ENCODE data around the gene RASGRP3. TPM values are rescaled to one million over a fixed set of nuclear protein-coding genes. Genes with fewer than 3 reads are reported as not detected.

Gene RASGRP3
- total and polyA plus RNA-seq, 2 of the 13 experiments (the other 11 are each of a cell fraction or from before 2014, with no cell fraction given) = 0.01 TPM; not detected in 1

GRCh38 chr2:33476131-33476792 is at the start of gene RASGRP3 (continued):
- peak; percentile 38; the same call in 1 of the 2 replicates for TF ChIP-seq TFAP4 (IDR thresholded peaks at IDR 0.05; ENCODE audit: borderline replicate concordance, low read depth)
- TF ChIP-seq ZNF615 (CRISPR knock-in tag; IDR thresholded peaks at IDR 0.05; ENCODE audit: borderline replicate concordance) = peak; percentile 70; the same call in 1 of the 2 replicates
- no peak for TF ChIP-seq NR3C1 (CRISPR knock-in tag; IDR thresholded peaks at IDR 0.05)
- TF ChIP-seq ZNF614 (CRISPR knock-in tag; IDR thresholded peaks at IDR 0.05; ENCODE audit: borderline replicate concordance) = 0 out of 2 replicates have a peak, but pooled peaks have one; percentile 1
- no peak for TF ChIP-seq ZNF768 (CRISPR knock-in tag; IDR thresholded peaks at IDR 0.05)
- no peak for TF ChIP-seq ZFX (CRISPR knock-in tag; IDR thresholded peaks at IDR 0.05; ENCODE audit: low read depth)
- no peak; the same call in 1 of the 2 replicates for TF ChIP-seq PHF21A (CRISPR knock-in tag; IDR thresholded peaks at IDR 0.05)
- no peak for TF ChIP-seq GPBP1L1 (CRISPR knock-in tag; IDR thresholded peaks at IDR 0.05)
- TF ChIP-seq GLI4 (CRISPR knock-in tag; IDR thresholded peaks at IDR 0.05; ENCODE audit: borderline replicate concordance) = 0 out of 2 replicates have a peak, but pooled peaks have one; percentile 29
- no peak for TF ChIP-seq ZNF407 (CRISPR knock-in tag; IDR thresholded peaks at IDR 0.05; ENCODE audit: not compliant biosample characterization)
- no peak for TF ChIP-seq ZNF7 (CRISPR knock-in tag; IDR thresholded peaks at IDR 0.05)
- peak; percentile 5; the same call in 1 of the 2 replicates for TF ChIP-seq ELF3 (CRISPR knock-in tag; IDR thresholded peaks at IDR 0.05)
- no peak for TF ChIP-seq PAF1 (CRISPR knock-in tag; IDR thresholded peaks at IDR 0.05)
- no peak for TF ChIP-seq MEF2D (CRISPR knock-in tag; IDR thresholded peaks at IDR 0.05)
- no peak for TF ChIP-seq DNMT3B (CRISPR knock-in tag; conservative IDR thresholded peaks at IDR 0.05)
- no peak for TF ChIP-seq ZNF724P (CRISPR knock-in tag; IDR thresholded peaks at IDR 0.05; ENCODE audit: borderline replicate concordance)
- TF ChIP-seq NAIF1 (CRISPR knock-in tag; IDR thresholded peaks at IDR 0.05; ENCODE audit: borderline replicate concordance) = no peak
- no peak for TF ChIP-seq ZNF672 (CRISPR knock-in tag; IDR thresholded peaks at IDR 0.05)
- no peak for TF ChIP-seq MAFG (CRISPR knock-in tag; IDR thresholded peaks at IDR 0.05)
- TF ChIP-seq ZNF75D (CRISPR knock-in tag; IDR thresholded peaks at IDR 0.05; ENCODE audit: borderline replicate concordance) = 0 out of 2 replicates have a peak, but pooled peaks have one; percentile 34
- TF ChIP-seq ZNF749 (CRISPR knock-in tag; IDR thresholded peaks at IDR 0.05; ENCODE audit: borderline replicate concordance) = no peak
